Testis (tissue), 3 donors: ENCODE measurements around the gene PGBD2. TPM values are rescaled to one million over a fixed set of nuclear protein-coding genes. Genes with fewer than 3 reads are reported as not detected.

Experiments
- DNase-seq: peaks from one replicate; pipeline ENCODE4 v3.0.0-alpha.2; 2019
- H3K27ac ChIP-seq, 2 donors: fragments of 200-600 bp; sonication (generic); one replicate each; pipeline ENCODE4 v1.5.1; 2019
- H3K27me3 ChIP-seq: fragments of 200-600 bp; sonication (generic); one replicate; pipeline ENCODE4 v1.5.1; 2019
- H3K36me3 ChIP-seq: fragments of 200-600 bp; sonication (generic); one replicate; pipeline ENCODE4 v1.5.1; 2017; ENCODE audit warnings: low read depth; ENCODE audit errors: missing control alignments
- H3K4me1 ChIP-seq: fragments of 200-600 bp; sonication (generic); one replicate; pipeline ENCODE4 v1.5.1; 2019
- H3K4me3 ChIP-seq, 2 donors: fragments of 200-600 bp; sonication (generic); one replicate each; pipeline ENCODE4 v1.5.1; 2017 to 2019
- H3K9me3 ChIP-seq: fragments of 200-600 bp; sonication (generic); one replicate; pipeline ENCODE4 v1.5.1; 2017
- POLR2A ChIP-seq: fragments of 450-650 bp; IDR thresholded peaks from one replicate; pipeline ENCODE4 v1.6.1; 2017; ENCODE audit warnings: antibody characterized with exemption, mild to moderate bottlenecking, moderate library complexity
- WGBS, 2 donors: methylation state at CpG; one replicate each; pipeline ENCODE4 v1.1.5; 2018; 5-methylcytosine and 5-hydroxymethylcytosine counted together
- intact Hi-C: fragments of 100-400 bp; cut with DNase I; formaldehyde crosslinking; loops from one replicate; pipeline ENCODE4 v1.15.1; 2023; ENCODE audit warnings: low total_unique reads
- polyA plus RNA-seq: library from polyadenylated mRNA; stranded (reverse); fragments of 350-450 nt; fragmentation: Illumina TruSeq; extraction: RNeasy Lipid Tissue Mini Kit (QIAGEN cat#74804); gene quantifications from one replicate; pipeline ENCODE4 v1.2.3, GENCODE V29; 2014; ENCODE audit warnings: low read depth, low replicate concordance; ENCODE audit not compliant: insufficient read depth
- total RNA-seq, 2 donors: library from RNA; depleted of rRNA; stranded (reverse); fragments of >200 nt; gene quantifications; one replicate each; pipeline ENCODE4 v1.2.3, GENCODE V29; 2016
- TF ChIP-seq, protein P1 (sequence below), 3 experiments: fragments of 450-650 bp in 2 of 3; fragments of 200-600 bp in 1 of 3; sonication (generic) in 1 of 3; IDR thresholded peaks; one replicate each; pipeline ENCODE4 v1.5.1; 2016 to 2019; ENCODE audit warnings: antibody characterized with exemption in 3 of 3, mild to moderate bottlenecking in 2 of 3, moderate library complexity in 1 of 3

The PGBD2 gene
- total and polyA plus RNA-seq, 3 donors from 2014 or later, result 12.2 to 18.8 (median 13.5) TPM

DNA sequence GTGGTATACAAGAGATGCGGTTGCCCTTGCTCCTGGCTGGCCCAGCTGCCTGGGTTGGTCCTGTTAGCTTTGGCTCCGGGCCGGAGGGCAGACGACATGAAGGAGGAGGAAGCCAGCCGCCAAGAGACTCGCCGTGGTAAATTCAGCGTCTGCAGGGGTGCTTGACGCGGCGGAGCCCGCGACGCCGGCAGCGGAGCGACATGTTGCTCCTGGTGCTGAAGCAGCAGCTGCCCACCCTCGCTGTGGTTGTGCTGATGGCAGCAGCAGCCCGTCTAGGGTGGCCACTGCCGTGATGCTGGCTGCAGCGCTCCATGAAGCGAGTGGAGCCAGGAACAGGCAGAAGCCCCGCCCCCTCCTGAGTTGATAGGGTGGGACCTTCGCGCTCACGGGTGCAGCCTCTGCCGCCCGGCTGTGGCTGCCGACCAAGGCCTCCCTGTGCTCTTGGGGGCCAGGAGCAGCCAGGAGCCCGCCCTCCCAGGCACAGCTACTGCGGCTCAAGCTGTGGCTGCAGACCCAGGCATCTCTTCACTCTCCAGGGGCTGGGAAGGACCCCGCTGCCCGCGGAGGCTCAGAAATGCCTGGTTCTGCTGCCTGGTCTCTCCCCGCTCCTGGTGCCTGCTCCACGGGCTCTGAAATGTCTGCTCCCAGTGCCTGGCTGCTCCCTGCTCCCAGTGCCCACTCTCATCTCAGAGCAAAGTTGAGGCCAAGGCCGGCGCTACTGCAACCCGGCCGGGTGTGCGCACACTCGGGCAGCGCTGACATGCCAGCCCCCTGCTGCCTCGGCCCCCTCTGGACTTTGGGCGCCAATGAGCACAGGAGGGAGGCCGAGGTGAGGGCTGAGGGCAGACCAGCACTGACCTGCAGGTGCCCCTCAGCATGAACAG, 42.8 kb upstream of the PGBD2 start:
- intact Hi-C loops, result no loop called here
- no peak for TF ChIP-seq POLR2A
- TF ChIP-seq, protein P1, sequence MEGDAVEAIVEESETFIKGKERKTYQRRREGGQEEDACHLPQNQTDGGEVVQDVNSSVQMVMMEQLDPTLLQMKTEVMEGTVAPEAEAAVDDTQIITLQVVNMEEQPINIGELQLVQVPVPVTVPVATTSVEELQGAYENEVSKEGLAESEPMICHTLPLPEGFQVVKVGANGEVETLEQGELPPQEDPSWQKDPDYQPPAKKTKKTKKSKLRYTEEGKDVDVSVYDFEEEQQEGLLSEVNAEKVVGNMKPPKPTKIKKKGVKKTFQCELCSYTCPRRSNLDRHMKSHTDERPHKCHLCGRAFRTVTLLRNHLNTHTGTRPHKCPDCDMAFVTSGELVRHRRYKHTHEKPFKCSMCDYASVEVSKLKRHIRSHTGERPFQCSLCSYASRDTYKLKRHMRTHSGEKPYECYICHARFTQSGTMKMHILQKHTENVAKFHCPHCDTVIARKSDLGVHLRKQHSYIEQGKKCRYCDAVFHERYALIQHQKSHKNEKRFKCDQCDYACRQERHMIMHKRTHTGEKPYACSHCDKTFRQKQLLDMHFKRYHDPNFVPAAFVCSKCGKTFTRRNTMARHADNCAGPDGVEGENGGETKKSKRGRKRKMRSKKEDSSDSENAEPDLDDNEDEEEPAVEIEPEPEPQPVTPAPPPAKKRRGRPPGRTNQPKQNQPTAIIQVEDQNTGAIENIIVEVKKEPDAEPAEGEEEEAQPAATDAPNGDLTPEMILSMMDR (IDR thresholded peaks at IDR 0.05), result no peak
- Histone ChIP-seq H3K36me3 (no peaks in the 10 kb centered on the region), H3K27me3 (no peaks in the 10 kb centered on the region), H3K4me3 (peak overlapping the region; percentile 45 to 68), H3K9me3 (no peaks in the 10 kb centered on the region), H3K27ac (peak overlapping the region; percentile 52 to 57), H3K4me1 (peaks cover 19% of the 10 kb centered on the region)
- DNase-seq, result peak; percentile 96
- 3 to 4% methylated on average over 7 to 37 of the region's 46 CpGs for WGBS, 2 donors

DNA sequence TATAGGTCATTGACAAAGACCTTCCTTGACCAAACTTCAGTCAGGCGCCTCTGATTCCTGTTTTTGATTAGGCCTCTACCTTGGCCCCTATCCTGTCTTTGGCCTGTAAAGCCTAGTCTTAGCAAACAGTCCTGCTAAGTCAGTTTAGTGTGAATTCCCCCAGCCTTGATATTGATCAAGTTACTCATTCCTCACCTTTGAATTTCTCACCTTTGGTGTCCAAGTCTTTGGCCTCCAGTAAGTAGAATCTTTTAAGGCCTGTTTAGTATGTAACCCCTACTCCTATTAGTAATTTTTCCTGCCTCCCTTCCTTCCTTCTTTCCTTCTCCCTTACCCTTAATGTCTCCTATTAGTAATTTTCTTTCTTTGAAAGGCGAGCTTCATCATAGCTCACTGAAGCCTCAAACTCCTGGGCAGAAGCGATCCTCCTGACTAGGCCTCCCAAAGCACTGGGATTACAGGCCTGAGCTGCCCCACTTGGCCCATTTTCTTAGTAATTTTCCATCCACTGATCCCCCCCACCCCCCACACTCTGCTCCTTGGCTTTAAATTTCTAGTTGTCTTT, 34.1 kb upstream of the PGBD2 start:
- Histone ChIP-seq H3K4me3 (no peak overlapping the region), H3K27ac (peak overlapping the region in 1 of 2 donors; percentile 94), H3K36me3 (no peaks in the 10 kb centered on the region), H3K4me1 (no peaks in the 10 kb centered on the region), H3K9me3 (no peaks in the 10 kb centered on the region), H3K27me3 (no peaks in the 10 kb centered on the region)
- DNase-seq, result no peak
- TF ChIP-seq, protein P1 (IDR thresholded peaks at IDR 0.05), result no peak
- intact Hi-C loops, result no loop called here
- 86 to 94% methylated on average over 3 of the region's 3 CpGs for WGBS, 2 donors

DNA sequence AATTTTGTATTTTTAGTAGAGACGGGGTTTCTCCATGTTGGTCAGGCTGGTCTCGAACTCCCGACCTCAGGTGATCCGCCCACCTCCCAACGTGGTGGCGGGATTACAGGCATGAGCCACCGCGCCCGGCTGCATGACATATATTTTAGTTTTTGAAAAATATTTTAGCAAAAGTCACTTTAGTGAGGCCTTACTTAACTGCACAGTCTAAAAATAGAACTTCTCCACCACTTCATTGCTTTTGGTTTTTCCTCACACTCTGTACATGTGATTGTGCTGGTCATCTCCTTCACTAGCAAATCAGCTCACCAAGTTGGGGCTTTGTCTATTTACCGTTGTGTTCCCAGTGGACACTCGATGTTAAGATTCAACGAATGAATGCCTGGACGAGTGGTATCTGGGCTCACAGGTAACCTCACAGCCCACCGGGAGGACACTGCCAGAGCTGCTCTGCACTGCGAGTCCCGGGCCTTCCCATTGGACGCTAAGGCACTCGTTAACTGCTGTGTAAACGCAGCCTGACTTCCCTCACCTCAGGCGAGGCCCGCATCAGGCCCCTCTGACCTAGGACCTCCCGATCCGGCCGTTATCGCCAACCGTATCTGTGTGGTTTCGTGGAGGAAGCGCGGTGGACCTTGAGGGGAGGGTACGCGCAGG, 33.2 kb upstream of the PGBD2 start:
- peak overlapping the region; percentile 94 to 96 for H3K27ac ChIP-seq
- no peaks in the 10 kb centered on the region for H3K36me3 ChIP-seq
- no peaks in the 10 kb centered on the region for H3K27me3 ChIP-seq
- intact Hi-C loops, result no loop called here
- H3K9me3 ChIP-seq, result no peaks in the 10 kb centered on the region
- peak; percentile 80 for DNase-seq
- H3K4me3 ChIP-seq, result peak overlapping the region; percentile 68 to 81
- H3K4me1 ChIP-seq, result no peaks in the 10 kb centered on the region
- TF ChIP-seq, protein P1 (IDR thresholded peaks at IDR 0.05), result no peak
- no peak for TF ChIP-seq POLR2A
- 0 to 2% methylated on average over 27 to 31 of the region's 31 CpGs for WGBS, 2 donors

DNA sequence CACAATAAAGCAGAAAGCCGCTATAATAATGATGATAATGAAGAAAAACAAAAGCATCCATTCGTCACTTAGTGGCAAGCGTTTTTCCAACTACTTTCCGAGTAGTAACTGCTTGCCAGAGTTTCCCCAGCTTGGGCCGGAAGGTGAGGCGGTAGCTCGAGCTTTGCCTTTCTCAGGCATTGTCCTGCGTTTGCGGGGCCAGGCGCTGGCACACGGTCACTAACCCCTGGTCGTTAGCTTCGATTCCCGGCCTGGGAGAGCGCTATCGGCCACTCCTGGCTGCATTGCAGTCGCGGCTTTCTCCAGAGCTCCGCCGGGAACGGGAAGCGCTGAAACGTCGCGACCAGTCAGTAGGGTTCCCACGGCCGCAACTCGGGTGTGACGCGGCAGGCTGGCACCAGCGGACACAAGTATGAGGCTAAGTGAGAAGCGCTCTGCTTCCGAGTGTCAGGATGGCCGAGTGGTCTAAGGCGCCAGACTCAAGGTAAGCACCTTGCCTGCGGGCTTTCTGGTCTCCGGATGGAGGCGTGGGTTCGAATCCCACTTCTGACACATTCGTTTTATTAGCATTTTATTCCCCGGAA, 32.5 kb upstream of the PGBD2 start:
- no peaks in the 10 kb centered on the region for H3K4me1 ChIP-seq
- H3K36me3 ChIP-seq, result no peaks in the 10 kb centered on the region
- no peaks in the 10 kb centered on the region for H3K27me3 ChIP-seq
- WGBS, 2 donors, result 0% methylated on average over 26 to 41 of the region's 41 CpGs
- TF ChIP-seq, protein P1 (IDR thresholded peaks at IDR 0.05), result no peak
- TF ChIP-seq POLR2A, result no peak
- peak; percentile 97 for DNase-seq
- H3K4me3 ChIP-seq, result peak overlapping the region; percentile 68 to 81
- intact Hi-C loops, result no loop called here
- peak overlapping the region; percentile 94 to 96 for H3K27ac ChIP-seq
- no peaks in the 10 kb centered on the region for H3K9me3 ChIP-seq
